Measurements from ENCODE around the gene WDTC1.

Gene WDTC1

GRCh38 chr1:27302612-27303011, 68.2 kb downstream of the WDTC1 start:
- no peak for DNase-seq

DNA sequence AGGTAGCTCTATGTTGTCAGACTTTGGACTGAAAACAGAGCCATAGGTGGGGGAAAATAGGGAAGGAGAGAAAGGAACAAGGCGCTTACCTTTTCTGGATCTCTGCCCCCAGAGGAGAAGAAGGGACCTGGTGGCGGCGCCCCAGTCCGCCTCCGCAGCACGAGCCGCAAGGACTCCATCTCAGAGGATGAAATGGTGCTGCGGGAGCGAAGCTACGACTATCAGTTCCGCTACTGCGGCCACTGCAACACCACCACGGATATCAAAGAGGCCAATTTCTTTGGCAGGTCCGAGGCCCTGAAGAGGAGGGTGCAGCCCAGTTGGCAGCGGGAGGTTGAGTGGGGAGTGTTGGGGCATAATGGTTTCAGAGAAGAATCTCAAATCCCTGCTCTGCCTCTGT, 69.1 kb downstream of the WDTC1 start:
- DNase-seq, result no peak

GRCh38 chr1:27306071-27306470, 71.6 kb downstream of the WDTC1 start:
- DNase-seq, result no peak

DNA sequence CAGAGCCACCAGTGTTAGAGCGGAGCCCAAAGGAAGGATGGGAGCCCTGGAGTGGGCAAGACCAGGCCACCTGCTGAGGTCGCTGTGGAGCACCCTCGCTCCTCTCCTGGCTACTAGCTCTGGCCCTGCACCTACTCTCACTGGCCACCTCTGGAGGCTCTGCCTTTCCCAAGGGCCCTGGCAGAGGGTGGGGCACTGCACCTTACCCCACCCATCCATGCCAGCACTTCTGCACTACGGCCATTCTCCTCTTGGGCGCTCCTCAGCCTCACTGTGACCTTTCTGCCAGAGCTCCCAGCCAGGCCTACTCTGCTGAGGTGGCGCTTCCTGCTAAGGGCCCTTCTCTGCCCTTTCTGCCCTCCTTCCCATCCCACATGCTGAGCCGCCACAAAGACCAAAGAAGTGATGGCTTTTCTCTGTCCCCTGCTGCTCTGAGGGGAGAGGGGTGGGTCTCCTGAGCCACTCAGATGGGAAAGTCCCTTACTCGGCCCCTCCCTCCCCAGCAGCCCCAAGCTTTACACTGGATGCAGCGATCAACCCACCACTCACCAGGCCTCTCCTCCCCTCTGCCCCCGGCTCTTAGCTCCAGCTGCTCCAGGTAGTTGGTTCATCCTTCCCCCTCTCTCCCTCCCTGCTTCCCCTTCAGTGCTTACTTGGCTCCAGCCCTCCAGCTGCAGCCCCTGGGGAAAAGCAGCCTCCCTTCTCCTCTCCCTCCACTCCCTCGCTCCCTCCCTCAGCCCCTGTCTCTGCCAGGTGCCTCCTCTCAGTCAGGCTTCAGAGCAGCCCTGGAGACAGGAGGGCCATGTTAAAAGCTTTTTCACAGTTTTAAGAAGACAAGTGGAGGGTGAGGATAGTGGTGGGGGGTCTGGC, 72.7 kb downstream of the WDTC1 start:
- DNase-seq, result no peak

- DNase-seq, result no peak
Observed at GRCh38 chr1:27307874-27308598, 73.6 kb downstream of the WDTC1 start.

DNA sequence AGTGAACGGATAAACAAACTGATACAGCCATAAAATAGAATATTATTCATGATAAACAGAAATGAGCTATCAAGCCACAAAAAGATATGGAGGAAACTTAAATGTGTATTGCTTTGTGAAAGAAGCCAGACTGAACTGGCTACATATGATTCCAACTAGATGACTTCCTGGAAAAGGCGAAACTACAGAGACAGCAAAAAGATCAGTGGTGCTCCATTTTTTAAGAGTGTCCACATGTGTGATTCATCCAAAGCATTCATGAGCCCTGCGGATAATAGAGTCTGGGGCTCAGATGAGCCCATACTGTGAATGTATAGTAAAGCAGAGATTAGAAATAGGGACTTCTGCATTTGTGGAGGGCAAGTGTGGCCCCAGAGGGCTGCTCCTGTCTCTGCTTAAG, 79.7 kb downstream of the WDTC1 start:
- DNase-seq, result no peak

GRCh38 chr1:27314737-27315136, 80.3 kb downstream of the WDTC1 start:
- DNase-seq, result no peak

- DNase-seq, result no peak
Observed at GRCh38 chr1:27316860-27317259, 82.4 kb downstream of the WDTC1 start.

- peak in 1 of 14 donors; percentile 82 for DNase-seq
Observed at GRCh38 chr1:27318136-27318535, 83.7 kb downstream of the WDTC1 start.

- DNase-seq, result peak in 2 of 14 donors; percentile 36 to 98
Observed at GRCh38 chr1:27318596-27318995, 84.2 kb downstream of the WDTC1 start.

- peak; percentile 81 to 99 (median 94) for DNase-seq
Observed at GRCh38 chr1:27321813-27322568, 87.6 kb downstream of the WDTC1 start, which contains the start of gene TMEM222. TSS of gene TMEM222 (plus strand) at chr1:27322163. CDS start at chr1:27322198, 35 bp downstream.

DNA sequence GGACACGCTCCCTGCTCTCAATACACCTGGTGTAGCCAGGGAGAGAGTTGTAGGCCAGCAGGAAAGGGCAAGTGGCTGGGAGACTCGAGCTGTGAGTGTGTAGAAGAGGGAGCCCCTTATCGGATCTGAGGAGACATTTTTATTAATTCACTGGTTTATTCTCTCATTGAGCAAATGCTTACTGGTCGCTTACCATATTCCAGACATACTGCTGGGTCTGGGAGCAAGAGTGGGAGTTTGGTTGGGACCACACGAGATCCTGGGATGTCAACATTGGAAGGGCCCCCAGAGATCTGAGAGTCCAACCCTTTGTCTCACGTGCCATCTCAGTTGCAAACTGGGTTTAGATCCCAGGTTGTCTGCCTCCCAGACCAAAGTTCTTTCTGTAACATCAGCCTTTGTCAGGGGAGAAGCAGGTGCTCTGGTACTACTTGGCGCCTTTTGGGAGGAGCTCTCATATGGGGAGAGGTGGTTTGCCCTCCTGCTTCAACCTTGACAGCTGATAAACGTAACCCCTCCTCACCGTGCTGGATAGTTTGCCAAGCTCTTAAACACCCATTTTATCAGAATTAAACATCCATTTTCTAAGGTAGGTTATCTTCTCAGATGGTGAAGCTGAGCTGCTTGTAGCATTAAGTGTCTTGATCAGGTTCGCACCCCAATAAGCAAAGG, 88.3 kb downstream of the WDTC1 start:
- peak in 2 of 14 donors; percentile 24 to 57 for DNase-seq

DNA sequence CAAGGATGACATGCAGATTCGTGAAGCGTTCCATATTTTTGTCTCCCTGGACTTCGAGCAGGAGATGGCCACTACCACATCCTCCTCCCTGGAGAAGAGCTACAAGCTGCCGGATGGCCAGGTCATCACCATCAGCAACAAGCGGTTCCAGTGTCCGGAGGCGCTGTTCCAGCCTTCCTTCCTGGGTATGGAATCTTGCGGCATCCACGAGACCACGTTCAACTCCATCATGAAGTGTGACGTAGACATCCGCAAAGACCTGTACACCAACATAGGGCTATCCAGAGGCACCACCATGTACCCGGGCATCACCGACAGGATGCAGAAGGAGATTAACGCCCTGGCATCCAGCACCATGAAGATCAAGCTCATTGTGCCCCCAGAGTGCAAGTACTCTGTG, 90.9 kb downstream of the WDTC1 start:
- no peak for DNase-seq

- no peak for DNase-seq
Observed at GRCh38 chr1:27327964-27328363, 93.5 kb downstream of the WDTC1 start.

- no peak for DNase-seq
Observed at GRCh38 chr1:27330786-27331185, 96.4 kb downstream of the WDTC1 start.

DNA sequence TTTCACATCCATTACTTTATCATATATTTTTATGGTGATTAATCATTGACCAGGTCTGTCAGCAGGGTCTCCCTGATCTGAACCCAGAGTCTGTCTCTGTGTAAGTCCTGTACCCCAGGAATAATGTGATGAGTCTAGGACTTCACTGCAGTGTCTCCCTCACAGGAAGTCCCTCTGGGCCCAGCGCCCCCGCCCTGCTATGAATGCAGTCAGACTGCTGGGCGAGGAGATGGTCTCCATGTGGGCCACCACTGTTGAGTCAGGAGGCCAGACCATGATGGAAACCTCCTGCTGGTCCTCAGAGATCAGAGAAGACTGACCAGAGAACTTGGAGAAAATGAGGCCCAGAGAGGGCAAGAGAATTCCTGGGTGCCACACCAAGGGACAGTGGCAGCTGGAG, 97.0 kb downstream of the WDTC1 start:
- no peak for DNase-seq

- peak in 1 of 14 donors; percentile 9 for DNase-seq
Observed at GRCh38 chr1:27331922-27332321, 97.5 kb downstream of the WDTC1 start.

DNA sequence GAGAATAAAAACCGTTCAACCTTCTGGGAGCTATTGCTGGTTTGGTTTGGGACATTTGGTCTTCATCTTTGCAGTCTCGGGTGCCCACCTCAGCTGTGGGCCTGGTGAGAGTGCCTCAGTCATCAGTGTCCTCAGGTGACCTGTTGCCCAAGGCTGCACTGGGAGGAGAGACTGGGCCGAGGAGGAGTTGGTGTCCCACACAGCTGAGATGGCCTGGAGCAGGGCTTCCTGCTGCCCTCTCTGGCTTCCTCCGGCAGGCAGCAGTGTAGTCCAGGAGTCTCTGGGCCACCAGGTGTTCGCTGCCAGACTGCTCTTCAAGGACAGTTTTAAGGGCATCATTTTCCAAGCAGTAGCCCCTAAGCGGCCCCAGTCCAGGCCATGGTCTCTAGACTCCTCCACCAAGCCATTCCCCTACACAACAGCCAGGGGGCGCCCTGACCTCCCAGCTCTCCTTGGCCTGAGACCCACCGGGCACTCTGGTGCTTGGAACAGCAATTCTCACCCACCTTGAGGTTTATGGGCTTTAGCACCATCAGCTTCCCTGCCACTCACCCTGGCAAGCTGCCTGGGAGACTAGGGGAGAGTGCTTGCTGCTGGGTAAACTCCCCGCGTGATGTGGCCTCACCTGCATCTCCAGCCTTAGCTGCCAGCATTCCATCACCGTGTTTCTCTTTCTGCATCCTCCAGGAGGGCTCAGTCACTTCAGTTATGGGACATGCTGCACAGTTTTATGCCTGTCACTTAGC, 98.3 kb downstream of the WDTC1 start:
- DNase-seq, result peak in 3 of 14 donors; percentile 9 to 34 (median 30)

DNA sequence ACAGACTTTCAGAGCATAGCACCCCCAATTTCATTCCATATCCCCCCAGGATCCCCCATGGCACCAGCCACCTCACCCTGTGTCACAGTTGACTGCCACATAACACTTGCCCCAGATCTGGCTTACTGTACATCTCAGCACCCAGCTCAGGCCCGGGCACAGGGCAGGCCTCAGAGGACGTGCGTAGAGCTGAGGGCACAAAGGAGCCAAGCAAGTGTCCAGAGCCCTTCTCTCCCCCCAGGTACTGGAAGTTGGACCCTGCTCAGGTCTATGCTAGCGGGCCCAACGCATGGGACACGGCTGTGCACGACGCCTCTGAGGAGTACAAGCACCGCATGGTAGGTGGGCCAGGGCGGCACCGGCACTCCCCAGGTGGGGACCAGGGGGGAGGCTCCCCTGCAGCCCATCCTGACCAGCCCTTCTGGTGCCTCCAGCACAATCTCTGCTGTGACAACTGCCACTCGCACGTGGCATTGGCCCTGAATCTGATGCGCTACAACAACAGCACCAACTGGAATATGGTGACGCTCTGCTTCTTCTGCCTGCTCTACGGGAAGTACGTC, 99.4 kb downstream of the WDTC1 start:
- DNase-seq, result no peak

GRCh38 chr1:27335506-27336422, 101.3 kb downstream of the WDTC1 start:
- no peak for DNase-seq
